B cell (primary cell): ENCODE data around the gene DAB2IP.

Experiments used
- EZH2 ChIP-seq: IDR thresholded peaks from 2 replicates; pipeline ENCODE4 v1.6.1; 2012; ENCODE audit warnings: borderline replicate concordance, low read depth, mild to moderate bottlenecking, moderate library complexity, low read length; ENCODE audit not compliant: insufficient read depth, poor library complexity, severe bottlenecking
- TF ChIP-seq, protein P1 (sequence below): fragments of 200-600 bp; IDR thresholded peaks from one replicate; pipeline ENCODE4 v1.8.0; 2022; ENCODE audit warnings: antibody characterized with exemption, mild to moderate bottlenecking

DNA sequence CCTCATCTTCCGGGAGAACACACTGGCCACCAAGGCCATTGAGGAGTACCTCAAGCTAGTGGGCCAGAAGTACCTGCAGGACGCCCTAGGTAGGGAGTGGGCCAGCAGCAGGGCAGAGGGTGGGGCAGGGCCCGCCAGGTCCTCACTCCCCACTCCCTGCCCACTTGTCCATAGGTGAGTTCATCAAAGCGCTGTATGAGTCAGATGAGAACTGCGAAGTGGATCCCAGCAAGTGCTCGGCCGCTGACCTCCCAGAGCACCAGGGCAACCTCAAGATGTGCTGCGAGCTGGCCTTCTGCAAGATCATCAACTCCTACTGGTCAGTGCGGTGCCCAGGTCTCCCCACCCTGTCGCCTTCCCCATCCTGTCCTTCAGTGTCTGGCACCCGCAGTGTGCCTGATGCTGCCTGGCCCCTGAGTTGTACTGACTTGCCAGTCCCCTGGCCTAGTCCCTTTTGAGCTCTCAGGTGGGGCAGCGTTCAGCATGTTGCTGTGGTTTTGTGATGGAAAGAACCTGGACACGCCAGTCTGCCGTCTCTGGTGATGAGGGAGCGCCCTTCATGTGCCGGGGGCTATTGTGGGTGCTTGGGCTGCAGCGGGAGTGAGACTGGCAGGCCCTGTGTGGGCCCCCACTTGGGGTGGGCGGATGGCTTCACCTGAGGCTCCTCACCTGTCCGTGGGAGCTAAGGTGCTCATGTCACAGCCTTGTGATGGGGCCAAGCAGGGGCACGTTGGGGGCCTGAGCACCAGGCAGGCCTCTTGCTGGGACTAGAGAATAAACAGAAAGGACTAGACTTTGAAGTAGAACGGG, 112.3 kb downstream of the DAB2IP start:
- TF ChIP-seq, protein P1, sequence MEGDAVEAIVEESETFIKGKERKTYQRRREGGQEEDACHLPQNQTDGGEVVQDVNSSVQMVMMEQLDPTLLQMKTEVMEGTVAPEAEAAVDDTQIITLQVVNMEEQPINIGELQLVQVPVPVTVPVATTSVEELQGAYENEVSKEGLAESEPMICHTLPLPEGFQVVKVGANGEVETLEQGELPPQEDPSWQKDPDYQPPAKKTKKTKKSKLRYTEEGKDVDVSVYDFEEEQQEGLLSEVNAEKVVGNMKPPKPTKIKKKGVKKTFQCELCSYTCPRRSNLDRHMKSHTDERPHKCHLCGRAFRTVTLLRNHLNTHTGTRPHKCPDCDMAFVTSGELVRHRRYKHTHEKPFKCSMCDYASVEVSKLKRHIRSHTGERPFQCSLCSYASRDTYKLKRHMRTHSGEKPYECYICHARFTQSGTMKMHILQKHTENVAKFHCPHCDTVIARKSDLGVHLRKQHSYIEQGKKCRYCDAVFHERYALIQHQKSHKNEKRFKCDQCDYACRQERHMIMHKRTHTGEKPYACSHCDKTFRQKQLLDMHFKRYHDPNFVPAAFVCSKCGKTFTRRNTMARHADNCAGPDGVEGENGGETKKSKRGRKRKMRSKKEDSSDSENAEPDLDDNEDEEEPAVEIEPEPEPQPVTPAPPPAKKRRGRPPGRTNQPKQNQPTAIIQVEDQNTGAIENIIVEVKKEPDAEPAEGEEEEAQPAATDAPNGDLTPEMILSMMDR: no peak
- no peak for TF ChIP-seq EZH2
